Measurements from ENCODE around the gene PIGT. TPM values are rescaled to one million over a fixed set of nuclear protein-coding genes. Genes with fewer than 3 reads are reported as not detected.

PIGT gene
- total RNA-seq, 1 experiment from 2014 or later = 73.9 TPM

DNA sequence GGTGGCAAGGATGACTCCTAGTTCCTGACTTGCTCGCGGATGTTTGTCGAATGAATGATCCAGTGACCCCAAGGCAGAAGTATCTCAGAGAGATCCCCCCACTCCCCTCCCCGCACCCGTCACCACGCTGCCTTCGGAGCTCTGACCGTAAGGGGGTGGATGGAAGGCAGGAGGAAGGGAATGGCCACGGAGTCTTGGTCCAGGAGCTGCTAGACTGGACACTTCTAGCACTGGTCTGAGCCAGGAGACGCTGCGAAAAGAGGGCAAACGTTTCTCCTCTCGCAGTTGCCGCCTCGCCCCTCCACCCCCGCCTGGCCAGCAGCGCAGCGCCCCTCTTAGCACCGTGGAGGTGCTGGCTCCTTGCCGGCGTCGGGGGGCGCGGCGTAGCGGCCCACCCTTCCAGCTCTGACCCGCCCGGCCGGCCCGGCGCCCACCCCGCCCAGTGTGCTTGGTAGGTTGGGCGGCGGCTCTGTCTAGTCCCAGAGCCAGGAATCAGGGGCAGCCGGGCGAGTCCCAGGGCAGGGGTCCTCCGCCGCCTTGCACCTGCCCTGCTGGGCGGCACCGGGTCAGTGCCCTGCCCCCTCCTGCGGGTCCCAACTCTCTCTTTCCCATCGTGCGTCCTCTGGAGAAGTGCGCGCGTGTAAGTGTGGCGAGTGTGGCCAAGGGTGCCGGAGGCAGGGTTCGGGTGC, 10.2 kb upstream of the PIGT start:
- no peak overlapping the region for H2BK120ac ChIP-seq (ENCODE audit: low read depth, low read length, poor library complexity, severe bottlenecking)
- H3K79me1 ChIP-seq (ENCODE audit: insufficient read depth, low read depth, low read length, poor library complexity, severe bottlenecking) = no peaks in the 10 kb centered on the region
- H3K14ac ChIP-seq (ENCODE audit: insufficient read depth, low read length) = peak overlapping the region; percentile 71; the same call in 1 of the 2 replicates
- H3K4me2 ChIP-seq (ENCODE audit: insufficient read depth, insufficient read length, low read length) = peak overlapping the region; percentile 97
- no peak overlapping the region for H2BK5ac ChIP-seq (ENCODE audit: insufficient read length, low read length)
- Mint-ChIP-seq H3K27ac (no peak overlapping the region), H3K36me3 (ENCODE audit: insufficient read depth in 1 of 3, low read depth in 3 of 3) (peaks cover 14 to 26% (median 17%) of the 10 kb centered on the region in 3 experiments), H3K4me1 (peaks cover 12 to 15% of the 10 kb centered on the region in 2 experiments), H3K9me3 (peaks cover 12 to 14% of the 10 kb centered on the region in 2 experiments), H3K4me3 (peak overlapping the region; percentile 88 to 92), H3K27me3 (ENCODE audit: low read depth) (peaks cover 44% of the 10 kb centered on the region)
- no peak overlapping the region for H4K91ac ChIP-seq (ENCODE audit: insufficient read length, low read depth, low read length)
- H3K4ac ChIP-seq (ENCODE audit: low read depth, low read length) = no peak overlapping the region
- peaks cover 21% of the 10 kb centered on the region for H3K23me2 ChIP-seq (ENCODE audit: insufficient read length, low read depth, low read length, poor library complexity, severe bottlenecking)
- H3K56ac ChIP-seq (ENCODE audit: insufficient read length, low read depth, low read length) = no peak overlapping the region
- DNase-seq = peak; percentile 40
- no peak overlapping the region for H3K23ac ChIP-seq (ENCODE audit: insufficient read length, low read depth, low read length)
- H4K20me1 ChIP-seq (ENCODE audit: control insufficient read depth, insufficient read depth, insufficient read length) = no peaks in the 10 kb centered on the region
- H3K79me2 ChIP-seq (ENCODE audit: insufficient read depth, low read length) = no peaks in the 10 kb centered on the region
- H2BK15ac ChIP-seq (ENCODE audit: low read depth, low read length) = no peak overlapping the region
- no peak overlapping the region for H2AK5ac ChIP-seq (ENCODE audit: insufficient read length, low read length)
- no peak overlapping the region for H3T11ph ChIP-seq (ENCODE audit: low read length)
- peak overlapping the region; percentile 1 for H3K18ac ChIP-seq (ENCODE audit: insufficient read length, low read depth, low read length)
- H3K4me1 ChIP-seq (ENCODE audit: insufficient read depth, low read length) = peaks cover 3% of the 10 kb centered on the region; the same call in 1 of the 2 replicates
- H3K9ac ChIP-seq (ENCODE audit: extremely low read depth, insufficient read length, low read length) = peak overlapping the region; percentile 20
- H2AFZ ChIP-seq (ENCODE audit: low read length) = no peak overlapping the region
- H3K27me3 ChIP-seq (ENCODE audit: insufficient read depth, low read length) = peaks cover 4% of the 10 kb centered on the region; the same call in 1 of the 2 replicates
- H3K9me3 ChIP-seq (ENCODE audit: control insufficient read depth, low read depth, low read length) = no peaks in the 10 kb centered on the region
- H4K8ac ChIP-seq (replicated peaks; ENCODE audit: insufficient read length, low read depth, low read length) = no peak overlapping the region
- no peak overlapping the region for H2BK20ac ChIP-seq (ENCODE audit: low read depth, low read length, poor library complexity, severe bottlenecking)
- TF ChIP-seq, protein P1, sequence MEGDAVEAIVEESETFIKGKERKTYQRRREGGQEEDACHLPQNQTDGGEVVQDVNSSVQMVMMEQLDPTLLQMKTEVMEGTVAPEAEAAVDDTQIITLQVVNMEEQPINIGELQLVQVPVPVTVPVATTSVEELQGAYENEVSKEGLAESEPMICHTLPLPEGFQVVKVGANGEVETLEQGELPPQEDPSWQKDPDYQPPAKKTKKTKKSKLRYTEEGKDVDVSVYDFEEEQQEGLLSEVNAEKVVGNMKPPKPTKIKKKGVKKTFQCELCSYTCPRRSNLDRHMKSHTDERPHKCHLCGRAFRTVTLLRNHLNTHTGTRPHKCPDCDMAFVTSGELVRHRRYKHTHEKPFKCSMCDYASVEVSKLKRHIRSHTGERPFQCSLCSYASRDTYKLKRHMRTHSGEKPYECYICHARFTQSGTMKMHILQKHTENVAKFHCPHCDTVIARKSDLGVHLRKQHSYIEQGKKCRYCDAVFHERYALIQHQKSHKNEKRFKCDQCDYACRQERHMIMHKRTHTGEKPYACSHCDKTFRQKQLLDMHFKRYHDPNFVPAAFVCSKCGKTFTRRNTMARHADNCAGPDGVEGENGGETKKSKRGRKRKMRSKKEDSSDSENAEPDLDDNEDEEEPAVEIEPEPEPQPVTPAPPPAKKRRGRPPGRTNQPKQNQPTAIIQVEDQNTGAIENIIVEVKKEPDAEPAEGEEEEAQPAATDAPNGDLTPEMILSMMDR (conservative IDR thresholded peaks at IDR 0.05) = no peak
- no peak overlapping the region for H3K27ac ChIP-seq (ENCODE audit: insufficient read length, low read depth, low read length)
- H2BK12ac ChIP-seq (ENCODE audit: insufficient read length, low read depth, low read length) = no peak overlapping the region
- H4K5ac ChIP-seq (ENCODE audit: insufficient read length, low read depth, low read length) = no peak overlapping the region
- no CpG with 5 or more reads among the region's 49 CpGs for WGBS (ENCODE audit: extremely low coverage, insufficient read length, low lambda C conversion rate)

Data from H9 (cell line).